Measurements from ENCODE around the gene AGPAT3.

GRCh38 chr21:43961382-43961909, 96.4 kb downstream of the AGPAT3 start:
- no peak for TF ChIP-seq TAF1 (IDR thresholded peaks at IDR 0.05; ENCODE audit: borderline replicate concordance, low read depth, low read length)
- no peak for TF ChIP-seq POLR2AphosphoS5 (IDR thresholded peaks at IDR 0.05; ENCODE audit: low read depth, low read length)

Measured in GM12892 (cell line).